K562 (cell line): ENCODE measurements around the gene CHST12. TPM values are rescaled to one million over a fixed set of nuclear protein-coding genes. Genes with fewer than 3 reads are reported as not detected.

Experiments used
- DDX20 ChIP-seq: fragments of 450-650 bp; IDR thresholded peaks from 2 replicates; pipeline ENCODE4 v1.6.1; 2016; ENCODE audit warnings: missing genetic modification characterization, low read depth, mild to moderate bottlenecking, missing compliant biosample characterization, moderate library complexity
- SPI1 ChIP-seq: IDR thresholded peaks from 2 replicates; pipeline ENCODE4 v1.6.1; 2011; ENCODE audit warnings: low read depth, low read length, control low read depth, borderline replicate concordance
- TARDBP ChIP-seq: fragments of 450-650 bp; IDR thresholded peaks from 2 replicates; pipeline ENCODE4 v1.6.1; 2016
- polyA plus RNA-seq, 8 experiments: library from polyadenylated mRNA; depleted of rRNA in 4 of 8; stranded (reverse) in 5 of 8; unstranded in 3 of 8; fragments of >200 nt; fragmentation: Nextera tagmentation in 2 of 8; fragmentation: Illumina TruSeq in 1 of 8; extraction: Ambion mirVana in 2 of 8; extraction: Trizol in 1 of 8; gene quantifications; 2 replicates each; pipeline versions ENCODE4 v1.2.1 to v1.2.3, GENCODE V29; 2011 to 2014; ENCODE audit warnings: inconsistent platforms in 1 of 8, missing spikeins in 1 of 8
- total RNA-seq, 7 experiments: library from RNA; depleted of rRNA in 6 of 7; stranded (reverse); fragments of >200 nt in 6 of 7; fragmentation: Illumina TruSeq in 2 of 7; extraction: Trizol in 2 of 7; gene quantifications; 2 replicates each; pipeline versions ENCODE4 v1.2.1 to v1.2.3, GENCODE V29; 2011 to 2021; ENCODE audit warnings: low replicate concordance in 1 of 7
- TF ChIP-seq, protein P1 (sequence below), 2 experiments: fragments of 450-650 bp; formaldehyde crosslinking in 1 of 2; IDR thresholded peaks; 2 replicates each; pipeline versions ENCODE4 v1.4.0 to v1.6.1; 2014 to 2020; ENCODE audit warnings: mild to moderate bottlenecking in 2 of 2, borderline replicate concordance in 1 of 2, low read depth in 1 of 2
- TF ChIP-seq, protein P2 (sequence below): fragments of 450-650 bp; formaldehyde crosslinking; IDR thresholded peaks from 2 replicates; pipeline ENCODE4 v1.4.0; 2022; ENCODE audit warnings: mild to moderate bottlenecking, moderate library complexity
- TF ChIP-seq, protein P3 (sequence below): fragments of 450-650 bp; IDR thresholded peaks from 2 replicates; pipeline ENCODE4 v1.6.1; 2016; ENCODE audit warnings: antibody characterized with exemption

CHST12 gene
- total and polyA plus RNA-seq, 9 of the 15 experiments (the other 6 are each of a cell fraction or from before 2014, with no cell fraction given), result 0.18 to 19.8 (median 3.6) TPM

DNA sequence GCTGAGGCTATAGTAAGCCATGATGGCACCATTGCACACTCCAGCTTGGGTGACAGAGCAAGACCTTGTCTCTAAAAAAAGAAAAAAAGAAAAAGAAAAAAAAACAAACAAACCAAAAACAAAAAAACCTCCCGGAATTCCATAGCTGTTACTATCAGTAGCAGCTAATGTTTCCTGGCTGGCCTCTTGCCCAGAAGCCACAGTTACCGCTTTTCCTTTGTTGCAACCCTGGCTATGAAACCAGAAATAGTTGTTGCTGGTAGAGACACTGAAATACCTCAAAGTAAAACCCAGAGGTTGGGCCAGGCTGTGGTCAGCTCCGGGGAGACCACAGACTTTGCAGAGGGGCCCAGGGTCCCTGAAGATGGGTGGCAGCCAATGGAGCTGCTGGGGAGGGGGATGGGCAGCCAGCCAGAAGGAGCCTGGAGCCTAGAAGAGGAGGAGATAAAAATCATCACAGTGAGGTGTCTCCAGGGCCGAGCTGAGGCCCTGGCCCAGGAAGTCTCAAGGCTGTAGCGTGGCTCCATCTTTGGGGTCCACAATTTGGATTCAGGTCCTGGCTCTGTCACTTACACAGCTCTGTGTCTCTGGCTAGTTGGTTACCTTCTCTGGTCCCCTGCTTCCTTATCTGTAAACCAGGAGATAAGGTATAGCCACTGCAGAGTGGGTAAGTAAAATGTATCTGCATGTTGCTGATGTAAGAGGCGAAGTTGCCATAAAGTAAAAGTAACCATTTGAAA, 3.4 kb upstream of the CHST12 start (continued):
- TF ChIP-seq, protein P1, sequence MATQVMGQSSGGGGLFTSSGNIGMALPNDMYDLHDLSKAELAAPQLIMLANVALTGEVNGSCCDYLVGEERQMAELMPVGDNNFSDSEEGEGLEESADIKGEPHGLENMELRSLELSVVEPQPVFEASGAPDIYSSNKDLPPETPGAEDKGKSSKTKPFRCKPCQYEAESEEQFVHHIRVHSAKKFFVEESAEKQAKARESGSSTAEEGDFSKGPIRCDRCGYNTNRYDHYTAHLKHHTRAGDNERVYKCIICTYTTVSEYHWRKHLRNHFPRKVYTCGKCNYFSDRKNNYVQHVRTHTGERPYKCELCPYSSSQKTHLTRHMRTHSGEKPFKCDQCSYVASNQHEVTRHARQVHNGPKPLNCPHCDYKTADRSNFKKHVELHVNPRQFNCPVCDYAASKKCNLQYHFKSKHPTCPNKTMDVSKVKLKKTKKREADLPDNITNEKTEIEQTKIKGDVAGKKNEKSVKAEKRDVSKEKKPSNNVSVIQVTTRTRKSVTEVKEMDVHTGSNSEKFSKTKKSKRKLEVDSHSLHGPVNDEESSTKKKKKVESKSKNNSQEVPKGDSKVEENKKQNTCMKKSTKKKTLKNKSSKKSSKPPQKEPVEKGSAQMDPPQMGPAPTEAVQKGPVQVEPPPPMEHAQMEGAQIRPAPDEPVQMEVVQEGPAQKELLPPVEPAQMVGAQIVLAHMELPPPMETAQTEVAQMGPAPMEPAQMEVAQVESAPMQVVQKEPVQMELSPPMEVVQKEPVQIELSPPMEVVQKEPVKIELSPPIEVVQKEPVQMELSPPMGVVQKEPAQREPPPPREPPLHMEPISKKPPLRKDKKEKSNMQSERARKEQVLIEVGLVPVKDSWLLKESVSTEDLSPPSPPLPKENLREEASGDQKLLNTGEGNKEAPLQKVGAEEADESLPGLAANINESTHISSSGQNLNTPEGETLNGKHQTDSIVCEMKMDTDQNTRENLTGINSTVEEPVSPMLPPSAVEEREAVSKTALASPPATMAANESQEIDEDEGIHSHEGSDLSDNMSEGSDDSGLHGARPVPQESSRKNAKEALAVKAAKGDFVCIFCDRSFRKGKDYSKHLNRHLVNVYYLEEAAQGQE (IDR thresholded peaks at IDR 0.05; ENCODE audit: borderline replicate concordance), result peak; percentile 20; the same call in 1 of the 2 replicates
- TF ChIP-seq, protein P1 (CRISPR knock-in tag; IDR thresholded peaks at IDR 0.05; ENCODE audit: low read depth), result no peak
- no peak for TF ChIP-seq DDX20 (tag)
- TF ChIP-seq, protein P2, sequence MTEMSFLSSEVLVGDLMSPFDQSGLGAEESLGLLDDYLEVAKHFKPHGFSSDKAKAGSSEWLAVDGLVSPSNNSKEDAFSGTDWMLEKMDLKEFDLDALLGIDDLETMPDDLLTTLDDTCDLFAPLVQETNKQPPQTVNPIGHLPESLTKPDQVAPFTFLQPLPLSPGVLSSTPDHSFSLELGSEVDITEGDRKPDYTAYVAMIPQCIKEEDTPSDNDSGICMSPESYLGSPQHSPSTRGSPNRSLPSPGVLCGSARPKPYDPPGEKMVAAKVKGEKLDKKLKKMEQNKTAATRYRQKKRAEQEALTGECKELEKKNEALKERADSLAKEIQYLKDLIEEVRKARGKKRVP, result peak; percentile 63
- no peak for TF ChIP-seq SPI1
- no peak for TF ChIP-seq TARDBP
- TF ChIP-seq, protein P3, sequence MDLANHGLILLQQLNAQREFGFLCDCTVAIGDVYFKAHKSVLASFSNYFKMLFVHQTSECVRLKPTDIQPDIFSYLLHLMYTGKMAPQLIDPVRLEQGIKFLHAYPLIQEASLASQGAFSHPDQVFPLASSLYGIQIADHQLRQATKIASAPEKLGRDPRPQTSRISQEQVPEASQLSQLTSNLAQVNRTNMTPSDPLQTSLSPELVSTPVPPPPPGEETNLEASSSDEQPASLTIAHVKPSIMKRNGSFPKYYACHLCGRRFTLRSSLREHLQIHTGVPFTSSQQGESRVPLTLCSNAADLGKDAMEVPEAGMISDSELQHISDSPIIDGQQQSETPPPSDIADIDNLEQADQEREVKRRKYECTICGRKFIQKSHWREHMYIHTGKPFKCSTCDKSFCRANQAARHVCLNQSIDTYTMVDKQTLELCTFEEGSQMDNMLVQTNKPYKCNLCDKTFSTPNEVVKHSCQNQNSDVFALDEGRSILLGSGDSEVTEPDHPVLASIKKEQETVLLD, result no peak
